ENCODE data around the gene BPGM.

The BPGM gene

GRCh38 chr7:134699021-134699818 lies 52.6 kb downstream of the BPGM start:
- no peak for DNase-seq

- no peak for DNase-seq
Measured at GRCh38 chr7:134699899-134700298, 53.2 kb downstream of the BPGM start.

DNA sequence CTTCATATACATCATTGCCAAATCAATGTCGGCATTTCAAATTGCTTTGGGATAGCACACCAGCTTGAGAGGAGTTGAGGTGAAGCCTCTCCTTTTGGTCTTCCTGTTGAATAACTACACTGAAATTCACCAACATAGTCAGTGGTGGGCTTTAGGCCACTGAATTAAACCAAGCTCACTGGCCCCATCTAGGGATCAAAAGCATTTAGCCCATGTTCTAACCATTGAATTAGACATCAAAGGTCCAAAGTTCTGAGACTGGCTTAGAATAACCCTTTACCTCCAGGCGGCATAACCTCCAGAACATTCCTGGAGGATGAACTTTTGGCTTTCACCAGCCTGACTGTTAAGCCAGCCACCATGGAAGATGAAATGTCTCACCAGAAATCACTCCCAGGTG lies 54.6 kb downstream of the BPGM start:
- no peak for DNase-seq

DNA sequence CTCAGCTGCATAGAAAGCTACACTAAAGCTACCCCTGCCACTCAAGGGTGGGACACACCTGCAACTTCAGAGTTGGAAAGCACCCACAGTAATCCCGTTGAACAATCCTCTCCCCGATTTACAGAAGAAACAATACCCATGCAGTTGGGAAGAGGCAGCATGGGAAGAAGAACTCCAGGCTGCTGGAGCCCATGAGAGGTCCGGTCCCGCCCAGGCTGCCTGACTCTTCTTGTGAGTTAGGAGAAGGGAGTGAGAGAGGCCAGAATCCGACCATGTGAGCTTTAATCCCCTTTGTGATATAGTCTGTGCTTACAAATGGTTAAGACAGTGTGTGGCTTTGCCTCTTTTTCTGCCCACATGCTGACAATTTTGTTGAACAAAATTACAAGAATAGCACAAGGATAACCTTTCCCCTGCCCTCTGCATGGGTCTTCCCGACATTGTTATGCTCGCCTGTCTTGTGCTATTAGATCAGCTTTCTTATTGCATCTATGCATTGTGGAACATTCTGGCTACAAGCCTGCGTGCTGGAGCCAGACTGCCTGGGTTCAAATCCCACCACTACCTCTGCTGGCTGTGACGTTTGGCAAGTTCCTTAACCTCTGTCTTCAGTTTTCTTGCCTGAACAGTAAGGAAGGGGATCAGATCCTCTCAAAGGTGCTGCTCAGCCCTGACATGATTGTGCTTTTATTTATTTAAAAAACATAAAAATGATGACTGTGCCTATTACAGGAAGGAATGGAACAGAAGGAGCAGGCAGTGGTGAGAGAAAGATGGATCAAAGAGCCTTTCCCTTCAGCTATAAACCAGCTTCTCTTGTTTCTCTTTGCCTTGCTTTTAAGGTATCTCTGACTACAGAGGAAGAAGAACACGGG lies 56.0 kb downstream of the BPGM start:
- no peak for DNase-seq

DNA sequence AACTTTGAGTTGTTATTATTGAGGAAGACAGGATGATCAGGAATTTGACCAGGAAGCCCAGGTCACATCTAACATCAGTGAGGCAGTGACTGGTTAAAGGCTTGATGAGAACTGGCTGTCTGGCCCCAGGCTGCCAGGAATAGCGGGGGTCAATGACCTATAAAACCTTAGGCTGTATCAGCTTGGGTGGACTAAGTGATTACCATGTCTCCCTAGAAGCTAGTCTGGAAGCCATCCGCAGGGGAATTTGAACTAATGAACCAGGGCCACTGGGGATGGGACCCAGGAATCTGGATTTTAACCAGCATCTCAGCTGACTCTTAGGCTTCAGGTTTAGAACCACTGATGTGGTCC lies 56.6 kb downstream of the BPGM start:
- DNase-seq, result no peak

- DNase-seq, result no peak
Measured at GRCh38 chr7:134703782-134704181, 57.1 kb downstream of the BPGM start.

DNA sequence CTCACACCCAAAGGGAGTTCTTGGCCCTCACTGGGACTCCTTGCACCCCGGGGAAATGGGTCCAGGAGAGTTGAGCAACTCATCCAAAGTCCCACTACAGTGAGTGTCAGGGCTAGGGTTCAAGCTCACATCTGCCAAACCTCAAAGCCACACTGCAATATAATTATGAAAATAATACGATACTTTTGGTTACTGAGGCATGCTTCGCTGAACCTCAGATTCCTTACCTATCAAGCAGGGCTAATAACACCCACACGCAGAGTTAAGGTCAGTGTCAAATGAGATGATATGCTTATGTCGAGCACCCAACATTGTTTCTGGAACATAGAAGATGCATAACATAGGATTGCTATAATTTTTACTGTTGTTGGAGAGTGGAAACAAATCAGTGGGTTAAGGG lies 58.2 kb downstream of the BPGM start:
- DNase-seq, result no peak

DNA sequence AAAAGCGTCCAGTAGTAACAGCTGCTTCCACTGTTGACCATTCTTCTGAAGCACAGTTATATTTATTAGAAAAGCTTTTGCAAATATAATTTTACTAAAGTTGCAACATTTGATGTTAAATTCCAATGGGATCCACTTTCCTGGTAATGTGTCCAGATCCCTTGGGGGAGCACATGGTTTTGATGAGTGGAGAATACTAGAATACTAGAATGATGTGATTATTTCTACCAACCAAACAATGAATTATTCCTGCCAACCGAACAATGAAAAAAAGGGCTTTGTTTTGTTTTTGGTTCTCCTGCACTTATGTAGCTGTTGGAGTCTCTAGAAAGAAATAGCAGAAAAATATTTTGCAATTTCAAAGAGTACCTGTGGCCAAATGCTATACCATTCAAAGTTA lies 59.1 kb downstream of the BPGM start:
- no peak for DNase-seq

DNA sequence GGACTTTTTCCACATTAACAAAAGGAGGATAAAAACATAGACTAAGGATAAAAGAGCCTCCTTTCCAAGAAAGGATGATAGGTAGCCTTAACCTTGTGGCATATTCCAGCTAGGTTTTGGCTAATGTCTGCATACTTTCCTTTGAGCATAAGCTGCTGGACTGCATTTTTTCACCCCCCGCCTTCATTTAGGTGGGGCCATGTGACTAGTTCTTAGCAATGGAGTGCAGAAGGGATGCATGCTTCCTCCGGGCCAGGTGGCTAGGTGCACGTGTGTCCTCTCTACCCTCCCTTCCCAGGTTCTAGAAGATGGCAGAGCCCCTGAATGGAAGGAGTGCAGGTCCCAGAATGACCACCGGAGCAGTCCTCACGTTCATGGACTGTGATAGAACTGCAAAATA lies 59.8 kb downstream of the BPGM start:
- no peak for DNase-seq

GRCh38 chr7:134707663-134708378 lies 61.2 kb downstream of the BPGM start:
- no peak for DNase-seq

- DNase-seq, result no peak
Measured at GRCh38 chr7:134708692-134709091, 62.0 kb downstream of the BPGM start.

GRCh38 chr7:134709197-134709596 lies 62.5 kb downstream of the BPGM start:
- no peak for DNase-seq

GRCh38 chr7:134710511-134710853 lies 63.8 kb downstream of the BPGM start:
- DNase-seq, result peak; percentile 37

DNA sequence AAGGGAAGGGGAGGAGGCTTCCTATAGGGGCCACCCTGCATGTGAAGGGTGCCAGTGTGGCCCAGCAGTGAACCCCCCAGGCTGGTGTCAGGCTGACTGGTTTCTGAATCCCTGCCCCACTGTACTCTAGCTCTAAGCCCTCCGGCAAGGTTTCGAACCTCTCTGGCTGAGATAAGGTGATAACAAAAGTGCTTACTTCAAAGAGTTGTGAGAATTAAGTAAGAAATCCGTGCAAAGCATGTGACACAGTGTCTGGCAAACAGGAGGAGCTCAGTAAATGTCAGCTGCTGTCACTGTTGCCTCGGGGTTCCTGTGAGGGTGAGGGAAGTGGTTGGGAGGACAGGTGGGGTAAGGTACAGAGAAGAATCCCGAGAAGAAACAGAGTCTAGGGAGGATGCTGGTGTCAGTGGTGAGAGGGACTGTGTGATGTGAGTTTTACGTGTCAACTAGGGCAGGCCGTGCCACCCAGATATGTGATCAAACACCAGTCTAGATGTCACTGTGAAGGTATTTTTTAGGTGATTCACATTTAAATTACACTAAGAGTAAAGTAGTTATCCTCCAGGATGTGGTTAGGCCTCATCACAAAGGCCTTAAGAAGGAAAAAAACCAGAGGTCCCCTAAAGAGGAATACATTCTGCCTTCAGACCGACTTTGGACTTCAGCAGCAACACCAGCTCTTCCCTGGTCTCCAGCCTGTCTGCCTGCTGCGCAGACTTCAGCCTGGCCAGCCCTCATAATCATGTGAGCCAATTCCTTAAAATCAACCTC lies 64.4 kb downstream of the BPGM start:
- DNase-seq, result peak; percentile 71

DNA sequence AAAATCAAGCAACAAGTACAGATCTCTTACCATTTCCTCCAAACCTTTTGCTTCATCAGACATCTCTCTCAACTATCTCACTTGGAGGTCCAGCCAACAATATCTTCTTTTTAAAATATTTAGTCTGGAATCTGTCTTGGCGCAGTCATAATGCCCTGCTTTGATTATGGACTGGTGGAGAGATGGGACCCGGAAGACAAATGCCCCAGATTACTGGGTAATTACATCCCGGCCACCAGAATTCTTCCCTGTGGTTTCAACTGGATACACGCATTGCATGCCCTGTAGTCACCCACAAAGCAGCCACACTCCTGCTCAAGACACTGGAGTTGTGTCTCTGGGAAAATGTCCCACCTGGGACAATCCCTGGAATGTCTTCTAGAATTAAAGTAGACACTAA lies 65.5 kb downstream of the BPGM start:
- DNase-seq, result no peak

DNA sequence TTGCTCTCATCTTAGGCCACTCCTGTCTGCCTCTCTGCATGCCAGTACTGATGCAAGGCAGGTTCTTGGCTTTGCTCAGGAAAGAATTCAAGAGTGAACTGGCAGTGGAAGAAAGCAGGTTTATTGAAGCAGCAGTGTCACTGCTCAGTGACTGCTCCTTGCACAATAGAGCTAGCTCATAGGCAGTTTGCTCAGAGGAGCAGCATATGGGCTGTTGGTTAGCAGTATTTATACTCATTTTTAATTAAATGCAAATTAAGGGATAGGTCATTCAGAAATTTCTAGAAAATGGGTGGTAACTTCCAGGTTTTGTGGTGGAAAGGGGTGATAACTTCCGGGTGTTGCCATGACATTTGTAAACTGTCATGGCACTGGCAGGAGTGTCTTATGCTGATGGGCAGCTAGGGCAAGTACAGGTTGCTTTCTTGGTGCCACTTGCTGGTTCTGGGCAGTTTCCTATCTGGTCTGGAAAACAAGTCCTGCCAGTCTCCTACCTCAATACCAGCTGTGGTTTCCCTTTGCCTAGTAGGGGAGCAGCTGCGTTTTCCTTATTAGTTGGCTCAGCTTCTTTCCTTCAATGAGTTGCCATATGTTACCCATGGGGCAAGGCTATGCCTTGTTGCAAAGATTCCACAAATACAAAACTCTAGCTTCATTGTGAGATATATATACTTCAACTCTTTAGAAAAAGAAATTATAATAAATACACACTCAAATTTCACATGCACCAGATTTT lies 68.0 kb downstream of the BPGM start:
- no peak for DNase-seq

GRCh38 chr7:134718211-134718875 lies 71.7 kb downstream of the BPGM start:
- no peak for DNase-seq

DNA sequence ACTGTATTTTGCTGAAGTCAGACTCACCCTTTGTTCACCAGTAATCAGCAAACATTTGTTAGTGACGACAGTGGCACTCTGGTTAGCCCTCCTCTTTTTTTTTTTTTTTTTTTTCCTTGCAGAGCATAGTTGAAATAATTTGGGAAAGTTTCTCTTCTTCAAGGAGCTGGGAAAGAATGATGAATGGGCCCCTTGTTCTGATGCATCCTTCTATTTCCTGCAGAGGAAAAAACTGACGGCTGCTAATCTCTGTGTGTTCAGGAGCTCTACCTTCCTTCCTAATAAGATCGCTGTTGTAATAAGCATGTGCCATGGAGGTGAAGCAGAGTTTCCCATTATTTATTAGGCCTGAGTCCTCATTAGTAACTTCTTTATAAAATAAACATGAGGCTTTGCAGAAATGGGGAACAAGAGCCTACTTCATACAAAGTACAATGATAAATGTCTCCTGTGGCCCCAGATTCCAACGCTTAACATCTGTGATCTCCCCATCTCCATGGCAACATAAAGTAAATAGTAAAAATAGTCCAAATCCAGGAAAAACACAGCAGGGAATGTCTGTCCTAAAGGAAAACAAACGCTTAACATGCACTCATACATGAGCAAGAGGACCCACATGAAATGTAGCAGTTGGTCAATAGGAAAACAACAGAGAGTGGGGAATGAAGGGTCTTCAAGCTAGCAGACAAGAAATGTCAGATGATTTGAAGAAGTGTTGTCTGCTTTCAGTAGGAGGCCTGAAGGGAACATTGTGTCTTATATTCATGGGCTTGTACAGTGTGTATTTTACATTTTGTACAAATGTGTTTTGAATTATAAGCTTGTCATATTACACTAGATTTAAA lies 73.7 kb downstream of the BPGM start:
- no peak for DNase-seq

DNA sequence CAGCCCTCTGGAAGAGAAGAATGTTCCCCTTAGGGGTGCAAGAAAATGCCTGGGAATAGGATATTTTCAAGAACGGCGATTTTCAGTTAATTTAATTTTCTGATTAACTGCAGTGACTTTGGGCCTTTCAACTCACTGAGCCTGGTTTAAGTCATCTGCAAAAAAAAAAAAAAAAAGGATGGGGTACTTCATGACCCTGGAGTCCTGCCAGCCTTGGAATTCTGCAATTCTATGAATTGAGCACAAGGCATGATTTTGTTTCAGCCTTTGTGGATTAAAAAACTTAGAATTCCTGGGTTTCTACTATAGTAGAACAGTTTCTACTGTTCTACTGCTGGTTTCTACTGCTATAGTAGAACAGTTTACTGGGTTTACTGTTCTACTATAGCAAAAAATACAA lies 74.5 kb downstream of the BPGM start:
- DNase-seq, result no peak

DNA sequence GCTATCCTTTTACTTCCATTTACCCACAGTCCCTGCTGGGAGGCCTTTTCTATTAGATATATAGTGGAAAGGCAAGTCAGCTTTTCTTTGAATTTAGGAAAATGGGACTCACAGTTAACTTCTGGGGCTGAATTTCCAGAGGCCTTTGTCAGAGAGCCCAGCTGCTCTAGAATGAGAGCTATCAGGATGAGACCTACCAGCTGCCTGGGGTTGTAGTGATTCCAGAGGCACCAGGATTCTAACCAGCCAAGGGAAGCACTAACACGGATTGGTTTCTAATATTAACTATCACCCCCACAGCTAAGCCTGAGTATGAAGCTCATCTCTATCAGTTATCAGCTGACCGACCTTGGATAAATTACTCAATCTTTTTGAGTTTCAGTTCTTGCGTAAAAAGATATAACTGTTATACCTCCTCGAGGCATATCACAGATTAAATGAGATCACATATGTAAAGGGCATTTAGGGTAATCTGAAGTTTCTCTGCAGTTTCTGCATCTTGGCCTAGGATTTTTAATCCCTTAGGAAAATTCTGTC lies 76.2 kb downstream of the BPGM start:
- DNase-seq, result no peak
